ENCODE data around the gene REC114. TPM values are rescaled to one million over a fixed set of nuclear protein-coding genes. Genes with fewer than 3 reads are reported as not detected.
"Not testable (repeated sequence)": the region's sequence is repeated elsewhere in the genome, so short reads cannot be mapped to it uniquely, and the experiment has no call there.

Gene REC114
- total RNA-seq, 1 donor from 2014 or later = not detected

DNA sequence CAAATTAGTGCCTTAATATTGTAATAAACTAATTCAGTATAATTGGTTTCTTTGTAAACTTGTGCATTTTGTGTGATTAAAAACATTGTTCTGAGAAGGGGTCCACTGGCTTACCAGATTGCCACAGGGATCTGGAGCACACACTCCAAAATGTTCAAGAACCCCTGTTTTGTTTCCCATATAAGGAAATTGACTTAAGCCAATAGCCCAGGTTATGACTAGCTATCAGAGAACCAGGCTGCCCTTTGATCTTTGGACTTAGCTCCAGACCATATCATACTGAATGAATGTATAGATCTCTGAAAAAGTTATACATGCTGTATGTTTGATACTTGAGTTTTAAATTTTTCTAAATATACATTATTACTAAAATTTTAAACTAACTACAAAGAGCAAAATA lies 98.5 kb downstream of the REC114 start:
- H3K27me3 Mint-ChIP-seq (ENCODE audit: low read depth) = no peaks in the 10 kb centered on the region
- no peak for DNase-seq (ENCODE audit: low read depth, low spot score)
- H3K27ac Mint-ChIP-seq (ENCODE audit: unreplicated experiment) = no peak overlapping the region
- TF ChIP-seq, protein P1, sequence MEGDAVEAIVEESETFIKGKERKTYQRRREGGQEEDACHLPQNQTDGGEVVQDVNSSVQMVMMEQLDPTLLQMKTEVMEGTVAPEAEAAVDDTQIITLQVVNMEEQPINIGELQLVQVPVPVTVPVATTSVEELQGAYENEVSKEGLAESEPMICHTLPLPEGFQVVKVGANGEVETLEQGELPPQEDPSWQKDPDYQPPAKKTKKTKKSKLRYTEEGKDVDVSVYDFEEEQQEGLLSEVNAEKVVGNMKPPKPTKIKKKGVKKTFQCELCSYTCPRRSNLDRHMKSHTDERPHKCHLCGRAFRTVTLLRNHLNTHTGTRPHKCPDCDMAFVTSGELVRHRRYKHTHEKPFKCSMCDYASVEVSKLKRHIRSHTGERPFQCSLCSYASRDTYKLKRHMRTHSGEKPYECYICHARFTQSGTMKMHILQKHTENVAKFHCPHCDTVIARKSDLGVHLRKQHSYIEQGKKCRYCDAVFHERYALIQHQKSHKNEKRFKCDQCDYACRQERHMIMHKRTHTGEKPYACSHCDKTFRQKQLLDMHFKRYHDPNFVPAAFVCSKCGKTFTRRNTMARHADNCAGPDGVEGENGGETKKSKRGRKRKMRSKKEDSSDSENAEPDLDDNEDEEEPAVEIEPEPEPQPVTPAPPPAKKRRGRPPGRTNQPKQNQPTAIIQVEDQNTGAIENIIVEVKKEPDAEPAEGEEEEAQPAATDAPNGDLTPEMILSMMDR (conservative IDR thresholded peaks at IDR 0.05) = no peak
- no peaks in the 10 kb centered on the region for H3K36me3 Mint-ChIP-seq (ENCODE audit: low read depth)
- H3K9me3 Mint-ChIP-seq = no peaks in the 10 kb centered on the region
- H3K4me1 Mint-ChIP-seq = no peaks in the 10 kb centered on the region
- H3K4me3 Mint-ChIP-seq = no peak overlapping the region

DNA sequence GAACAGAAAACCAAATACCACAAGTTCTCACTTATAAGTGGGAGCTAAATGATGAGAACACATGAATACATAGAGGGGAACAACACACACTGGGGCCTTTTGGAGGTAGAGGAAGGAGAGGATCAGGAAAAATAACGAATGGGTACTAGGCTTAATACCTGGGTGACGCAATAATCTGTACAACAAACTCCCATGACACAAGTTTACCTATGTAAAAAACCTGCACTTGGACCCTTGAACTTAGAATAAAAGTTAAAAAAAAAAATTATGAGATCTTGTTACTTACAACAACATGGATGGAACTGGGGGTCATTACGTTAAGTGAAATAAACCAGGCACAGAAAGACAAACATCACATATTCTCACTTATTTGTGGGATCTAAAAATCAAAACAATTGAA lies 106.0 kb downstream of the REC114 start:
- H3K36me3 Mint-ChIP-seq (ENCODE audit: low read depth); H3K9me3 Mint-ChIP-seq; H3K27ac Mint-ChIP-seq (ENCODE audit: unreplicated experiment); H3K4me3 Mint-ChIP-seq; H3K27me3 Mint-ChIP-seq (ENCODE audit: low read depth); H3K4me1 Mint-ChIP-seq; DNase-seq (ENCODE audit: low read depth, low spot score): not testable (repeated sequence)

DNA sequence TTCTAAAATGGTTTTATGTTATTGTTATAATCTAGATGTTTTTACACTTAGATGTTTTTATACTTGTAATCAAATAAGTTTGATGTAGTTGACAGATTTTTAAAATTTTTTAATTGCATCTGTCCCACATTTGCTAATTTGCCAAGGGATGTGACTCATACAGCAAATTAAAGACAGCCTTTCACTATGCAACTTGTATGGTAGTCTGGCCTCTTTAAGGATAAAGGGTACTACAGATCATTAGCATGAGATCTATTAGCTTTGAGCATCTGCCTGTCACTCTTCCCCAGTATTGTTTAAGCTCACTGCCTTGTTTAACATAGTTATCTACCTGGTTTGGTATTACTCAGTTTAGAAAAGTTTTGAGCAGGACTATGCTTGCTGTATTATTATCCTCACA lies 107.2 kb downstream of the REC114 start:
- no peak overlapping the region for H3K27ac Mint-ChIP-seq (ENCODE audit: unreplicated experiment)

DNA sequence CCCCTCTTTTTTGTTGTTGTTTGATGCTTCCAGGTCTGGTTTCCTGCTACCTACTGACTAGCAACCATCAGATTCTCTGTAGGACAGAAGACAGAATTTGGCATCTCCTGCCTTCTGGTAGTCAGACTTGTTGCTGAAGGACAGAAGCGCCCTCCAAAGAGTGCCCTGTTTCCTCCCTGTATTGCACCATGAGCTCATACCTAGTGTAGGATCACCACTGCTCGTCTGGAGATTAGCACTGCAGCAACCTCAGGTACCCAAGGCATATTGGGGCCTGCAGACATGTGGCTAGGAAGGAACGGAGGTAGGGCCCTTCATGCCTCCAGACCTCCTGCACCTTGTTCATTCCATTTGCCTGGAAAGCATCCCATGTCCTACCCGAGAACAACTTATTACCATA lies 112.1 kb downstream of the REC114 start:
- H3K9me3 Mint-ChIP-seq = no peaks in the 10 kb centered on the region

More for the DNA sequence above, 107.2 kb downstream of the REC114 start:
- H3K4me1 Mint-ChIP-seq = no peaks in the 10 kb centered on the region
- no peak overlapping the region for H3K4me3 Mint-ChIP-seq
- no peaks in the 10 kb centered on the region for H3K27me3 Mint-ChIP-seq (ENCODE audit: low read depth)
- TF ChIP-seq, protein P1 (conservative IDR thresholded peaks at IDR 0.05) = no peak
- no peaks in the 10 kb centered on the region for H3K36me3 Mint-ChIP-seq (ENCODE audit: low read depth)
- DNase-seq (ENCODE audit: low read depth, low spot score) = no peak
- no peaks in the 10 kb centered on the region for H3K9me3 Mint-ChIP-seq

DNA sequence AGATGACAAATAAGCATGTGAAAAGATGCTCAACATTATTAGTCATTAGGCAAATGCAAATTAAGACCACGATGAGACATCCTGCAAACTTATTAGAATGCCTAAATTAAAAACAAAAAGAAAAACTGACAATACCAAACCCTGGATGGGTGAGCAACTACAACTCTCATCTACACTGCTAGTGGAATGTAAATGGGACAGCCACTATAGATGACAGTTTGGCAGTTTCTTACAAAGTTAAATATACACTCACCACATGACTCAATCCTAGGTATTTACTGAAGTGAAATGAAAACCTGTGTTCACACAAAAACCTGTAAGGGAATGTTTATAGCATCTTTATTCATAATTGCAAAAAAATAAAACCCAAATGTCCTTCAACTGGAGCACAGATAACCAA lies 115.6 kb downstream of the REC114 start:
- TF ChIP-seq, protein P1 (conservative IDR thresholded peaks at IDR 0.05) = no peak
- Mint-ChIP-seq H3K9me3 (no peaks in the 10 kb centered on the region), H3K4me1 (no peaks in the 10 kb centered on the region), H3K27me3 (ENCODE audit: low read depth) (no peaks in the 10 kb centered on the region), H3K36me3 (ENCODE audit: low read depth) (no peaks in the 10 kb centered on the region), H3K27ac (ENCODE audit: unreplicated experiment) (no peak overlapping the region), H3K4me3 (no peak overlapping the region)
- no peak for DNase-seq (ENCODE audit: low read depth, low spot score)

More for the DNA sequence above, 112.1 kb downstream of the REC114 start:
- Mint-ChIP-seq H3K27me3 (ENCODE audit: low read depth) (no peaks in the 10 kb centered on the region), H3K4me1 (no peaks in the 10 kb centered on the region), H3K4me3 (no peak overlapping the region), H3K27ac (ENCODE audit: unreplicated experiment) (no peak overlapping the region), H3K36me3 (ENCODE audit: low read depth) (no peaks in the 10 kb centered on the region)
- TF ChIP-seq, protein P1 (conservative IDR thresholded peaks at IDR 0.05) = no peak
- no peak for DNase-seq (ENCODE audit: low read depth, low spot score)

DNA sequence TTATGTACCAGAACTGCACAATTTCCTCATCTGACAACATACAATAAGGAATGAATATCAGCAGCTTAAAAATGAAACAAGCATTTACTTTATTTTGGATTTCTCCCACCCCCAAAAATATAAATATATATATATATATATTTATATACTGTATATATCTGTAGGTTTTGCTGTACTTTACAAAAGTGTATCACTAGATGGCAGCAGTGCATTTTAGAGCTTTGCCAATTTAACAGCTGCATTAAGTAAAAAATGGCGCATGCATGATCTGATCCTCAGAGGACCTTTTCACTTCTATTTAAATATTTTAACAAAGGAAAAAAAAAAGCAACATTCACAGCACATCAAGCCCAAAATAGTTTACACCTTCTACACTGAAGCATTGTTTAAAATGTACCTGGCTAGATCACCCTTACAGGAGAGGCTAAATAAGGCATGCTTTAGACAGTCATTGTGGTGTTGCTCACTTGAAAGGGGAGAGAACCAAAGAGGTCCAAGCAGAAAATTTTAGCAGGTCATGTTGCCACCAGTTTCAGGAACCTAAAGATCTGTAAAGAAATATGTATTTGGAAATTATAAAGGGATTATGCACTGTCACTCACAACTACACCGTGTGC lies 117.6 kb downstream of the REC114 start:
- TF ChIP-seq, protein P1 (conservative IDR thresholded peaks at IDR 0.05) = peak; percentile 74
- no peak overlapping the region for H3K27ac Mint-ChIP-seq (ENCODE audit: unreplicated experiment)
- no peak overlapping the region for H3K4me3 Mint-ChIP-seq
- H3K4me1 Mint-ChIP-seq = peaks cover 6% of the 10 kb centered on the region
- H3K27me3 Mint-ChIP-seq (ENCODE audit: low read depth) = no peaks in the 10 kb centered on the region
- no peaks in the 10 kb centered on the region for H3K9me3 Mint-ChIP-seq
- DNase-seq (ENCODE audit: low read depth, low spot score) = no peak
- no peaks in the 10 kb centered on the region for H3K36me3 Mint-ChIP-seq (ENCODE audit: low read depth)

Measured in neural crest cell (in vitro differentiated cells).